ENCODE measurements around the gene SPSB1.

GRCh38 chr1:9344426-9345200 lies 51.9 kb downstream of the SPSB1 start:
- no peak for TF ChIP-seq CTCF (IDR thresholded peaks at IDR 0.05)
- no peak for TF ChIP-seq POLR2A (IDR thresholded peaks at IDR 0.05)
